Activated CD8-positive, alpha-beta T cell treated with anti-CD3 and anti-CD28 coated beads for 36 hours (primary cell): ENCODE results near the gene BEGAIN. TPM values are rescaled to one million over a fixed set of nuclear protein-coding genes. Genes with fewer than 3 reads are reported as not detected.
A peak's percentile ranks its signal among the peaks of the same experiment; 100 is the strongest.

Experiments used
- ATAC-seq: fragments of 200-7000 bp; cut with Tn5 transposase; one replicate; pipeline ENCODE4 v1.10.0; 2021; ENCODE audit warnings: mild to moderate bottlenecking, moderate library complexity
- CTCF ChIA-PET: fragments of 350-600 bp; sonication (Branson Sonifier 250); formaldehyde crosslinking; loops from one replicate; lab custom pipeline; 2021; ENCODE audit warnings: antibody characterized with exemption; lab: Charles Lee
- POLR2A ChIA-PET: fragments of 350-600 bp; sonication (Branson Sonifier 250); formaldehyde crosslinking; loops from one replicate; lab custom pipeline; 2021; ENCODE audit warnings: antibody characterized with exemption; lab: Charles Lee
- DNase-seq: peaks from one replicate; pipeline ENCODE4 v3.0.0-alpha.2; 2020
- H3K27ac Mint-ChIP-seq: one replicate; pipeline ENCODE4 v1.8.0; 2021; ENCODE audit warnings: mild to moderate bottlenecking, mixed read lengths
- H3K27me3 Mint-ChIP-seq: one replicate; pipeline ENCODE4 v1.8.0; 2021; ENCODE audit warnings: mixed read lengths
- H3K36me3 Mint-ChIP-seq: one replicate; pipeline ENCODE4 v1.8.0; 2021; ENCODE audit warnings: low read depth, mixed read lengths
- H3K4me1 Mint-ChIP-seq: one replicate; pipeline ENCODE4 v1.8.0; 2021; ENCODE audit warnings: low read depth, mixed read lengths
- H3K4me3 Mint-ChIP-seq: one replicate; pipeline ENCODE4 v1.8.0; 2021; ENCODE audit warnings: mild to moderate bottlenecking, moderate library complexity, mixed read lengths
- H3K9me3 Mint-ChIP-seq: one replicate; pipeline ENCODE4 v1.8.0; 2021; ENCODE audit warnings: mixed read lengths
- CTCF ChIP-seq: fragments of 200-600 bp; IDR thresholded peaks from one replicate; pipeline ENCODE4 v1.8.0; 2022; ENCODE audit warnings: antibody characterized with exemption, mild to moderate bottlenecking
- intact Hi-C: fragments of 100-400 bp; cut with micrococcal nuclease; formaldehyde crosslinking; loops from one replicate; pipeline ENCODE4 v1.10.0; 2022
- total RNA-seq, 2 experiments: library from RNA; stranded (reverse); gene quantifications; one replicate each; pipeline ENCODE4 v1.2.3, GENCODE V29; 2021

BEGAIN gene
- total RNA-seq, 2 experiments from 2014 or later: 5.5 to 6.0 TPM

- Mint-ChIP-seq H3K4me3 (no peak overlapping the region), H3K27me3 (no peaks in the 10 kb centered on the region), H3K27ac (no peak overlapping the region), H3K9me3 (no peaks in the 10 kb centered on the region), H3K36me3 (no peaks in the 10 kb centered on the region), H3K4me1 (peaks cover 6% of the 10 kb centered on the region)
- CTCF ChIA-PET: no interaction called here
- POLR2A ChIA-PET: no interaction called here
- ATAC-seq (no peak), DNase-seq (no peak)
- intact Hi-C loops: no loop called here
- TF ChIP-seq CTCF: no peak
Measured at GRCh38 chr14:100554696-100555320, 32.4 kb downstream of the BEGAIN start.

- no peak overlapping the region for H3K27ac Mint-ChIP-seq
- peaks cover 6% of the 10 kb centered on the region for H3K4me1 Mint-ChIP-seq
- no peak overlapping the region for H3K4me3 Mint-ChIP-seq
- CTCF ChIA-PET: no interaction called here
- H3K27me3 Mint-ChIP-seq: no peaks in the 10 kb centered on the region
- TF ChIP-seq CTCF: no peak
- peak; percentile 41 for ATAC-seq
- intact Hi-C loops: no loop called here
- POLR2A ChIA-PET: no interaction called here
- H3K36me3 Mint-ChIP-seq: no peaks in the 10 kb centered on the region
- DNase-seq: no peak
- H3K9me3 Mint-ChIP-seq: no peaks in the 10 kb centered on the region
Measured at GRCh38 chr14:100554082-100554677, 33.0 kb downstream of the BEGAIN start.

DNA sequence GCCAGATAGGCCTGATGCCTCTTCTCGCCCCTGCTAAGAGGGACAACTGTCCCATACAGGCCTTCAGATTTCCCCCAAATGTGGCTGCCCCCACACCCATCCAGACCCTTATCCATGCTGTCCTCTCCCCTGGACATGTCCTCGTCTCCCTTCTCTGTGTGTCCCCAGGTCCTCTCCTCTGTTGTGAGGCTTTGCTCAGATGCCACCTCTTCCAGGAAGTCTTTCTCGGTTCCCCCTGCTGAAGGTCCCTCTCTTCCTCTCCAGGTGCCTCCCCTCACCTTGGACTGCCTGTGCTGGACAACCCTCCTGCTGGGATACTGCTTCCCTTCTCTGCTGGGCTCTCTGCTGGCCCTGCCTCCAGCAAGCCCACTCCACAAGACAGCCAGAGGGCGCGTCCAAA lies 33.7 kb downstream of the BEGAIN start:
- Mint-ChIP-seq H3K9me3 (no peaks in the 10 kb centered on the region), H3K4me3 (no peak overlapping the region), H3K4me1 (peaks cover 7% of the 10 kb centered on the region), H3K27ac (no peak overlapping the region), H3K27me3 (no peaks in the 10 kb centered on the region), H3K36me3 (no peaks in the 10 kb centered on the region)
- no peak for ATAC-seq
- ChIA-PET CTCF (no interaction called here), POLR2A (no interaction called here)
- DNase-seq: no peak
- intact Hi-C loops: no loop called here
- TF ChIP-seq CTCF: no peak

- intact Hi-C loops: no loop called here
- H3K27me3 Mint-ChIP-seq: no peaks in the 10 kb centered on the region
- H3K4me3 Mint-ChIP-seq: no peak overlapping the region
- H3K4me1 Mint-ChIP-seq: peaks cover 11% of the 10 kb centered on the region
- CTCF ChIA-PET: no interaction called here
- H3K9me3 Mint-ChIP-seq: no peaks in the 10 kb centered on the region
- no peak for ATAC-seq
- no peak for DNase-seq
- no peaks in the 10 kb centered on the region for H3K36me3 Mint-ChIP-seq
- H3K27ac Mint-ChIP-seq: no peak overlapping the region
- TF ChIP-seq CTCF: no peak
- POLR2A ChIA-PET: no interaction called here
Measured at GRCh38 chr14:100552524-100553125, 34.6 kb downstream of the BEGAIN start.

DNA sequence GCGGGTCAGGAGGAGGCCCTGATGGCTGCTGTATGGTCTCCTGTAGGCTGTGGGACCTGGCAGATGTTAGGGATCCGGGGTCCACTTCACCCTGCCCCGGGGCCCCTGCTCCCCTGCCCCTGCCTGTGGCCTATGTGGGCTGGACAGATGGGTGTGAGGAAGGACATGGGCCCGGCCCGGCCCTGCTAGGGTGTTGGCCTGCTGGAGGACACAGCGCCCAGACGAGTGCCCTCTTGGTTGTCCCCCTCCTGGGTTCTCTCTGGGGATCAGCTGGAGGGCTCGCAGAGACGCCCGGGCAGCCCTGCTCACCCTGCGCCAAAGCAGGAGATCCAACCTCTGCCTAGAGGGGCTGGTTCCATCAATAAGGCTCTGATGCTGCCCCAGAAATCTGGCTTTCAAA lies 36.2 kb downstream of the BEGAIN start:
- Mint-ChIP-seq H3K4me1 (peaks cover 15% of the 10 kb centered on the region), H3K9me3 (no peaks in the 10 kb centered on the region), H3K27me3 (no peaks in the 10 kb centered on the region), H3K4me3 (no peak overlapping the region), H3K36me3 (no peaks in the 10 kb centered on the region), H3K27ac (no peak overlapping the region)
- intact Hi-C loops: no loop called here
- no peak for TF ChIP-seq CTCF
- ChIA-PET POLR2A (no interaction called here), CTCF (no interaction called here)
- no peak for DNase-seq
- ATAC-seq: no peak
